KMS-11 (cell line): Measurements from ENCODE around the gene CRTC1.

Experiments used
- H2AFZ ChIP-seq: fragments of 200-600 bp; sonication (generic); 2 replicates; pipeline ENCODE4 v1.6.1; 2016; ENCODE audit warnings: antibody characterized with exemption, mixed run types, low read depth
- H3K27ac ChIP-seq: fragments of 200-600 bp; sonication (generic); 2 replicates; pipeline ENCODE4 v1.6.1; 2016; ENCODE audit warnings: mild to moderate bottlenecking, mixed run types
- H3K27me3 ChIP-seq: fragments of 200-600 bp; sonication (generic); 2 replicates; pipeline ENCODE4 v1.6.1; 2017; ENCODE audit warnings: mild to moderate bottlenecking, low read depth, mixed run types, moderate library complexity; ENCODE audit not compliant: insufficient read depth
- H3K36me3 ChIP-seq: fragments of 200-600 bp; sonication (generic); 2 replicates; pipeline ENCODE4 v1.6.1; 2017; ENCODE audit warnings: mild to moderate bottlenecking, mixed run types; ENCODE audit not compliant: insufficient read depth
- H3K4me1 ChIP-seq: fragments of 200-600 bp; sonication (generic); 2 replicates; pipeline ENCODE4 v1.6.1; 2016; ENCODE audit warnings: mild to moderate bottlenecking, low read depth, mixed run types; ENCODE audit not compliant: poor library complexity, severe bottlenecking
- H3K4me2 ChIP-seq: fragments of 200-600 bp; sonication (generic); 2 replicates; pipeline ENCODE4 v1.7.0; 2016; ENCODE audit warnings: mild to moderate bottlenecking, mixed run types
- H3K4me3 ChIP-seq: fragments of 200-600 bp; sonication (generic); IDR thresholded peaks from 2 replicates; pipeline ENCODE4 v1.6.1; 2017; ENCODE audit warnings: low read depth, low read length, mixed read lengths; ENCODE audit not compliant: insufficient read depth
- H3K79me2 ChIP-seq: fragments of 200-600 bp; sonication (generic); 2 replicates; pipeline ENCODE4 v1.6.1; 2016; ENCODE audit warnings: low read depth, mixed run types; ENCODE audit not compliant: insufficient read depth
- H3K9ac ChIP-seq: fragments of 200-600 bp; sonication (generic); 2 replicates; pipeline ENCODE4 v1.6.1; 2016; ENCODE audit warnings: mild to moderate bottlenecking, mixed run types
- H4K20me1 ChIP-seq: fragments of 200-600 bp; sonication (generic); 2 replicates; pipeline ENCODE4 v1.6.1; 2016; ENCODE audit warnings: mild to moderate bottlenecking, mixed run types; ENCODE audit not compliant: insufficient read depth
- CTCF ChIP-seq: fragments of 200-600 bp; sonication (generic); conservative IDR thresholded peaks from 2 replicates; pipeline ENCODE4 v1.6.1; 2017; ENCODE audit warnings: low read depth, mild to moderate bottlenecking, antibody characterized with exemption, low read length, moderate library complexity, mixed read lengths

Gene CRTC1

GRCh38 chr19:18803550-18804138, 120.2 kb downstream of the CRTC1 start:
- no peak overlapping the region for H3K4me2 ChIP-seq
- H3K79me2 ChIP-seq, result no peaks in the 10 kb centered on the region
- peaks cover 21% of the 10 kb centered on the region for H3K27me3 ChIP-seq
- H3K36me3 ChIP-seq, result no peaks in the 10 kb centered on the region
- no peaks in the 10 kb centered on the region for H3K4me1 ChIP-seq
- H2AFZ ChIP-seq, result no peak overlapping the region
- TF ChIP-seq CTCF, result no peak
- no peak overlapping the region for H3K4me3 ChIP-seq
- H4K20me1 ChIP-seq, result no peaks in the 10 kb centered on the region
- no peak overlapping the region for H3K27ac ChIP-seq
- no peak overlapping the region for H3K9ac ChIP-seq

- no peak overlapping the region for H3K9ac ChIP-seq
- no peaks in the 10 kb centered on the region for H3K36me3 ChIP-seq
- H3K27me3 ChIP-seq, result peaks cover 26% of the 10 kb centered on the region
- no peak overlapping the region for H3K4me3 ChIP-seq
- H4K20me1 ChIP-seq, result no peaks in the 10 kb centered on the region
- H3K27ac ChIP-seq, result no peak overlapping the region
- TF ChIP-seq CTCF, result no peak
- no peaks in the 10 kb centered on the region for H3K79me2 ChIP-seq
- no peaks in the 10 kb centered on the region for H3K4me1 ChIP-seq
- no peak overlapping the region for H2AFZ ChIP-seq
- no peak overlapping the region for H3K4me2 ChIP-seq
Measured at GRCh38 chr19:18804139-18804601, 120.7 kb downstream of the CRTC1 start.

- Histone ChIP-seq H3K9ac (no peak overlapping the region), H4K20me1 (no peaks in the 10 kb centered on the region), H3K4me3 (no peak overlapping the region), H3K4me1 (no peaks in the 10 kb centered on the region), H3K27me3 (peaks cover 28% of the 10 kb centered on the region), H3K4me2 (no peak overlapping the region), H3K36me3 (no peaks in the 10 kb centered on the region), H2AFZ (no peak overlapping the region), H3K27ac (no peak overlapping the region), H3K79me2 (no peaks in the 10 kb centered on the region)
- no peak for TF ChIP-seq CTCF
Measured at GRCh38 chr19:18804643-18805042, 121.2 kb downstream of the CRTC1 start.

- no peaks in the 10 kb centered on the region for H3K36me3 ChIP-seq
- no peak overlapping the region for H2AFZ ChIP-seq
- H3K4me3 ChIP-seq, result no peak overlapping the region
- H3K4me1 ChIP-seq, result no peaks in the 10 kb centered on the region
- TF ChIP-seq CTCF, result no peak
- no peak overlapping the region for H3K27ac ChIP-seq
- no peak overlapping the region for H3K4me2 ChIP-seq
- no peaks in the 10 kb centered on the region for H3K79me2 ChIP-seq
- no peaks in the 10 kb centered on the region for H4K20me1 ChIP-seq
- H3K9ac ChIP-seq, result no peak overlapping the region
- H3K27me3 ChIP-seq, result peaks cover 15% of the 10 kb centered on the region
Measured at GRCh38 chr19:18807861-18808331, 124.4 kb downstream of the CRTC1 start.
